Smooth muscle cell (in vitro differentiated cells): ENCODE measurements around the gene AEN. TPM values are rescaled to one million over a fixed set of nuclear protein-coding genes. Genes with fewer than 3 reads are reported as not detected.
"Not testable (repeated sequence)": the region's sequence is repeated elsewhere in the genome, so short reads cannot be mapped to it uniquely, and the experiment has no call there.

ENCODE experiments used
- DNase-seq: peaks from one replicate; lab custom pipeline; 2025; ENCODE audit not compliant: unreplicated experiment; lab: John Stamatoyannopoulos, UW
- H2AFZ ChIP-seq: fragments of 200-600 bp; sonication (generic); 2 replicates; pipeline ENCODE4 v1.6.0; 2016; ENCODE audit warnings: antibody characterized with exemption, low read depth, mild to moderate bottlenecking
- H3F3A ChIP-seq: fragments of 200-600 bp; sonication (generic); 2 replicates; pipeline ENCODE4 v1.6.0; 2017; ENCODE audit warnings: antibody characterized with exemption, low read depth
- H3K27ac ChIP-seq: fragments of 200-600 bp; sonication (generic); 2 replicates; pipeline ENCODE4 v1.5.1; 2016; ENCODE audit warnings: low read depth, mild to moderate bottlenecking
- H3K27me3 ChIP-seq: fragments of 200-600 bp; sonication (generic); 2 replicates; pipeline ENCODE4 v1.6.1; 2016; ENCODE audit warnings: low read depth, mild to moderate bottlenecking
- H3K36me3 ChIP-seq: fragments of 200-600 bp; sonication (generic); 2 replicates; pipeline ENCODE4 v1.5.1; 2016; ENCODE audit warnings: low read depth
- H3K4me1 ChIP-seq: fragments of 200-600 bp; sonication (generic); 2 replicates; pipeline ENCODE4 v1.5.1; 2016; ENCODE audit warnings: low read depth
- H3K4me2 ChIP-seq: fragments of 200-600 bp; sonication (generic); 2 replicates; pipeline ENCODE4 v1.6.0; 2016; ENCODE audit warnings: mild to moderate bottlenecking
- H3K4me3 ChIP-seq: fragments of 200-600 bp; sonication (generic); 2 replicates; pipeline ENCODE4 v1.5.1; 2016; ENCODE audit warnings: mild to moderate bottlenecking
- H3K79me2 ChIP-seq: fragments of 200-600 bp; sonication (generic); 2 replicates; pipeline ENCODE4 v1.6.0; 2016; ENCODE audit warnings: low read depth, mild to moderate bottlenecking
- H3K9ac ChIP-seq: fragments of 200-600 bp; sonication (generic); 2 replicates; pipeline ENCODE4 v1.6.0; 2016; ENCODE audit warnings: low read depth
- H3K9me3 ChIP-seq: fragments of 200-600 bp; sonication (generic); replicated peaks from 2 replicates; pipeline ENCODE4 v1.5.1; 2016; ENCODE audit warnings: low read depth
- H4K20me1 ChIP-seq: fragments of 200-600 bp; sonication (generic); 2 replicates; pipeline ENCODE4 v1.6.0; 2016; ENCODE audit warnings: low read depth
- WGBS: methylation state at CpG from one replicate; pipeline ENCODE4 v1.1.7; 2016; ENCODE audit warnings: low lambda C conversion rate; 5-methylcytosine and 5-hydroxymethylcytosine counted together
- polyA plus RNA-seq: library from polyadenylated mRNA; unstranded; fragments of >200 nt; fragmentation: Nextera tagmentation; extraction: Ambion mirVana; gene quantifications from 2 replicates; pipeline ENCODE4 v1.2.1, GENCODE V29; 2016
- total RNA-seq: library from RNA; depleted of rRNA; stranded (reverse); fragments of >200 nt; gene quantifications from 2 replicates; pipeline ENCODE4 v1.2.3, GENCODE V29; 2014
- TF ChIP-seq, protein P1 (sequence below): fragments of 200-600 bp; sonication (generic); IDR thresholded peaks from 2 replicates; pipeline ENCODE4 v1.5.1; 2017; ENCODE audit warnings: borderline replicate concordance, mild to moderate bottlenecking, antibody characterized with exemption; ENCODE audit not compliant: insufficient read depth, poor library complexity, severe bottlenecking

AEN gene
- total and polyA plus RNA-seq, 2 experiments from 2014 or later = 44.5 to 57.6 TPM

DNA sequence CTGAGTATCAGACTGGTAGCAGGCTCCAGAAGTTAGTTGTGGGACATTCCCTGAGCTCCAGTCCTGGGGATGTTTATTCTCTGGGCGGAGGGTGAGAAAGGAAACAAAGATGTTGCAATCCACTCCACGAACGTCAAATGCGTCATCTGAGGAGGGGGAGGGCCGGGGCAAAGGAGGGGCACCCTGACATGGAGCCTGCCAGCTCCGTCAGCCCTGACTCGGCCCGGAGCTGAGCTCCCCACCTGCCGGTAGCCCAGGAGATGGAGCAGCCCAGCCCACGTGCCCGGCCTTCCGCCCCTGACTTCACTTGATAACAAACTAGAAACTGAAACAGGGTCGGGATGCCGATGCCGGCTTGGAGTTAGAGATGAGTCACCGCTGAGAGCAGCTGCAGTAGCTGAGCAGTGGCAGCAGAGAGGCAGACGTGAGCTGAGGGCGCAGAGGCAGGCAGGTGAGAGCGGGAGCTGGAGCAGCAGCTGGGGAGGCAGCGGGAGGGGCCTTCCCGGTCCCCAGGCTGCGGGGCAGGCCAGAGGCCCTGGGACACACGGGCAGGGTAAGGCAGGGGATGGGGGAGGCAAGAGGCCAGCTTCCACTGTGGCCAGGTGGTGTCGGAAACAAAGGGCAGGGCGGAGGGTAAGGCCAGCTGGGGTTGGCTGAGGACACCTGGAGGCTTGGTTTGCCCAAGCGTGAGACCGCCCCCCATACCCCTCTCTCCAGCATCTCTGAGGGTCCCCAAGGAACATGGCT lies 17.7 kb downstream of the AEN start, which contains the start of gene ISG20:
Gene ISG20 (plus strand): TSS at position 391 of the 747 bp plus-strand sequence. CDS start 351 bp downstream, at position 742.
- Histone ChIP-seq H2AFZ (no peak within 1 kb of the TSS), H3K4me1 (peaks cover 9% of the 10 kb centered on the region), H3K79me2 (no peaks in the 10 kb centered on the region), H3F3A (peaks cover 17% of the 10 kb centered on the region), H3K4me3 (peak within 1 kb of the TSS; percentile 49), H3K36me3 (no peaks in the 10 kb centered on the region), H3K27me3 (no peaks in the 10 kb centered on the region), H4K20me1 (peaks cover 12% of the 10 kb centered on the region), H3K9ac (peak within 1 kb of the TSS; percentile 83), H3K27ac (peak within 1 kb of the TSS; percentile 95), H3K9me3 (no peaks in the 10 kb centered on the region), H3K4me2 (peak within 1 kb of the TSS; percentile 81)
- TF ChIP-seq, protein P1, sequence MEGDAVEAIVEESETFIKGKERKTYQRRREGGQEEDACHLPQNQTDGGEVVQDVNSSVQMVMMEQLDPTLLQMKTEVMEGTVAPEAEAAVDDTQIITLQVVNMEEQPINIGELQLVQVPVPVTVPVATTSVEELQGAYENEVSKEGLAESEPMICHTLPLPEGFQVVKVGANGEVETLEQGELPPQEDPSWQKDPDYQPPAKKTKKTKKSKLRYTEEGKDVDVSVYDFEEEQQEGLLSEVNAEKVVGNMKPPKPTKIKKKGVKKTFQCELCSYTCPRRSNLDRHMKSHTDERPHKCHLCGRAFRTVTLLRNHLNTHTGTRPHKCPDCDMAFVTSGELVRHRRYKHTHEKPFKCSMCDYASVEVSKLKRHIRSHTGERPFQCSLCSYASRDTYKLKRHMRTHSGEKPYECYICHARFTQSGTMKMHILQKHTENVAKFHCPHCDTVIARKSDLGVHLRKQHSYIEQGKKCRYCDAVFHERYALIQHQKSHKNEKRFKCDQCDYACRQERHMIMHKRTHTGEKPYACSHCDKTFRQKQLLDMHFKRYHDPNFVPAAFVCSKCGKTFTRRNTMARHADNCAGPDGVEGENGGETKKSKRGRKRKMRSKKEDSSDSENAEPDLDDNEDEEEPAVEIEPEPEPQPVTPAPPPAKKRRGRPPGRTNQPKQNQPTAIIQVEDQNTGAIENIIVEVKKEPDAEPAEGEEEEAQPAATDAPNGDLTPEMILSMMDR = peak; percentile 25
- peak; percentile 68 for DNase-seq
- WGBS = 11% methylated on average over 23 of the region's 27 CpGs

DNA sequence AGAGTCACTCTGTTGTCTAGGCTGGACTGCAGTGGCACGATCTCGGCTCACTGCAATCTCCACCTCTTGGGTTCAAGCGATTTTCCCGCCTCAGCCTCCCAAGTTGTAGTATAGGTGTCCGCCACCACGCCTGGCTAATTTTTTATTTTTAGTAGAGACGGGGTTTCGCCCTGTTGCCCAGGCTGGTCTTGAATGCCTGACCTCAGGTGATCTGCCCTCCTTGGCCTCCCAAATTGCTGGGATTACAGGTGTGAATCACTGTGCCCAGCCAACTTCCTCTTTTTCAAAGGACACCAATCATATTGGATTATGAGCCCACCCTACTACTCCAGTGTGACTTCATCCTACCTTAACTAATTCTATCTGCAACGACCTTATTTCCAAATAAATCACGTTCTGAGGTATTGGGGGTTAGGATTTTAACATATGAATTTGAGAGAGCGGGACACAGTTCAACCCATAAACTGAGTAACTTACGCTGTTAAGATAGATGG lies 20.9 kb downstream of the AEN start:
- Histone ChIP-seq H2AFZ (no peak overlapping the region), H4K20me1 (no peaks in the 10 kb centered on the region), H3K4me2 (no peak overlapping the region), H3K79me2 (no peaks in the 10 kb centered on the region), H3F3A (peaks cover 6% of the 10 kb centered on the region), H3K36me3 (no peaks in the 10 kb centered on the region), H3K27me3 (no peaks in the 10 kb centered on the region), H3K9me3 (no peaks in the 10 kb centered on the region), H3K4me3 (no peak overlapping the region), H3K27ac (no peak overlapping the region), H3K9ac (no peak overlapping the region), H3K4me1 (peaks cover 9% of the 10 kb centered on the region)
- WGBS = 92% methylated on average over 12 of the region's 12 CpGs
- TF ChIP-seq, protein P1 = no peak
- no peak for DNase-seq

DNA sequence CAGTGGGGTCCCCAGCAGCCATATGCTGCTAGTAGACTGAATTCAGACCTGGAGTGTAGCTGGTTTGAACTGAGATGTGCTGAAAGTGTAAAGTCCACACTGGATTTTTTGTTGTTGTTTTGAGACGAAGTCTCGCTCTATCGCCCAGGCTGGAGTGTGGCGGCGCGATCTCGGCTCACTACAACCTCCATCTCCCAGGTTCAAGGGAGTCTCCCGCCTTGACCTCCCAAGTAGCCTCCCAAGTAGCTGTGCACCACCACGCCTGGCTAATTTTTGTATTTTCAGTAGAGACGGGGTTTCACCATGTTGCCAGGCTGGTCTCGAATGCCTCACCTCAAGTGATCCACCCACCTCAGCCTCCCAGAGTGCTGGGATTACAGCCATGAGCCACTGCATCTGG lies 21.4 kb downstream of the AEN start:
- DNase-seq, H3K79me2 ChIP-seq, H3K4me3 ChIP-seq, H3K4me1 ChIP-seq, H4K20me1 ChIP-seq, H3K27me3 ChIP-seq, H3K9me3 ChIP-seq, H3K9ac ChIP-seq, H3F3A ChIP-seq, H2AFZ ChIP-seq, H3K36me3 ChIP-seq, H3K4me2 ChIP-seq, H3K27ac ChIP-seq: not testable (repeated sequence)
- 95% methylated on average over 11 of the region's 11 CpGs for WGBS

DNA sequence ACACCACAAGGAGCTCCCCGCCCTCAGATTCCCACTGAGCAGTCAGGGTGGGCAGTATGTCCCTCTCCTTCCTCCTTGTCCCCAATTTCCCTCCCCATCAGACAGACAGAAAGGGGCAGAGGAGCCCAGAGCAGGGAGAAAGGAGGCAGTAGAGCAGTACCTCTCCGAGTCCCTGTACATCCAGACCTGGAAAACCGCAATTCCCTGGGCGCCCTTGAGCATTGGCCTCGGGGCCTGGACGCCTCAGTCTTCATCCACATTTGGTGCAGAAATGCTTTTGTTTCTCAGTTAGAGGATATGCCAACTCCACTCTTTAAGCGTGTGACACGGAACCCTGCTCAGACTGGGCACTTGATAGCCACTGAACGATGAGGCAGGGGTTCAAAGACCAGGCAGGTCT lies 23.6 kb downstream of the AEN start:
- H3K4me2 ChIP-seq = no peak overlapping the region
- no peak overlapping the region for H3K9ac ChIP-seq
- H3K27me3 ChIP-seq = no peaks in the 10 kb centered on the region
- H4K20me1 ChIP-seq = no peaks in the 10 kb centered on the region
- H3K27ac ChIP-seq = no peak overlapping the region
- H3K4me3 ChIP-seq = no peak overlapping the region
- no peak overlapping the region for H2AFZ ChIP-seq
- WGBS = 90% methylated on average over 9 of the region's 9 CpGs
- H3K9me3 ChIP-seq = no peaks in the 10 kb centered on the region
- H3K4me1 ChIP-seq = no peaks in the 10 kb centered on the region
- H3F3A ChIP-seq = no peaks in the 10 kb centered on the region
- TF ChIP-seq, protein P1 = no peak
- no peaks in the 10 kb centered on the region for H3K79me2 ChIP-seq
- no peaks in the 10 kb centered on the region for H3K36me3 ChIP-seq
- no peak for DNase-seq
